Aorta (tissue), 5 donors: Measurements from ENCODE around the gene MAD1L1. TPM values are rescaled to one million over a fixed set of nuclear protein-coding genes. Genes with fewer than 3 reads are reported as not detected.

Experiments used
- ATAC-seq: fragments of 200-7000 bp; cut with Tn5 transposase; one replicate; pipeline ENCODE4 v1.9.1; 2022; ENCODE audit warnings: moderate library complexity; ENCODE audit not compliant: low FRiP score
- DNase-seq, 2 donors: peaks; one replicate each; pipeline ENCODE4 v3.0.0-alpha.2; 2020
- H3K27ac ChIP-seq, 2 donors: one replicate each; pipeline ENCODE4 v1.5.1; 2013; ENCODE audit warnings: low read length in 2 of 2, mild to moderate bottlenecking in 2 of 2, moderate library complexity in 2 of 2, control low read depth in 1 of 2, inconsistent platforms in 1 of 2, low read depth in 1 of 2
- H3K27me3 ChIP-seq, 2 donors: one replicate each; pipeline ENCODE4 v1.6.1; 2013; ENCODE audit warnings: control low read depth in 1 of 2, low read length in 1 of 2, mild to moderate bottlenecking in 1 of 2, moderate library complexity in 1 of 2; ENCODE audit not compliant: insufficient read depth in 2 of 2, control insufficient read depth in 1 of 2
- H3K36me3 ChIP-seq, 2 donors: one replicate each; pipeline ENCODE4 v1.6.1; 2013; ENCODE audit warnings: control low read depth in 1 of 2, low read length in 1 of 2, mild to moderate bottlenecking in 1 of 2; ENCODE audit not compliant: insufficient read depth in 2 of 2, control insufficient read depth in 1 of 2
- H3K4me1 ChIP-seq, 2 donors: one replicate each; pipeline ENCODE4 v1.6.1; 2013; ENCODE audit warnings: low read length in 2 of 2, control low read depth in 1 of 2, mild to moderate bottlenecking in 1 of 2, moderate library complexity in 1 of 2; ENCODE audit not compliant: insufficient read depth in 2 of 2, control insufficient read depth in 1 of 2
- H3K4me3 ChIP-seq, 2 donors: one replicate each; pipeline ENCODE4 v1.5.1; 2013; ENCODE audit warnings: low read length in 2 of 2, control low read depth in 1 of 2, mild to moderate bottlenecking in 1 of 2
- H3K9me3 ChIP-seq: one replicate; pipeline ENCODE4 v1.6.1; 2013; ENCODE audit warnings: mild to moderate bottlenecking, low read length; ENCODE audit not compliant: control insufficient read depth
- WGBS, 2 donors: extraction: QIAGEN DNeasy Blood & Tissue Kit; methylation state at CpG; one replicate each; pipeline ENCODE4 v1.1.7; 2013; 5-methylcytosine and 5-hydroxymethylcytosine counted together
- intact Hi-C, 2 donors: fragments of 100-400 bp; cut with DNase I; formaldehyde crosslinking; loops; one replicate each; pipeline versions ENCODE4 v1.14.2 to v1.15.0; 2022
- polyA plus RNA-seq, 2 donors: library from polyadenylated mRNA; stranded (reverse); fragments of 200-250 nt; gene quantifications; one replicate each; pipeline ENCODE4 v1.2.3, GENCODE V29; 2013
- total RNA-seq, 2 donors: library from RNA; stranded (reverse); fragmentation: NEBNext Ultra II Directional; extraction: Animal tissue kit (Norgen Biotek cat#: 25700); gene quantifications; one replicate each; pipeline ENCODE4 v1.2.1, GENCODE V29; 2021
- donor health status: healthy with polysubstance abuse.
- donor health status: Bipolar disorder and iron deficiency.
- donor health status: DM: no; HTN: no; CAD: no.
- donor health status: DM: no; HTN: no; CAD: no.
- donor health status: DM: yes; HTN: yes; CAD: no.

Gene MAD1L1
- total and polyA plus RNA-seq, 4 donors = 14.8 to 35.8 (median 20.2) TPM

- Histone ChIP-seq H3K9me3 (no peaks in the 10 kb centered on the region), H3K4me1 (no peaks in the 10 kb centered on the region), H3K27me3 (no peaks in the 10 kb centered on the region), H3K36me3 (no peaks in the 10 kb centered on the region), H3K27ac (no peak overlapping the region), H3K4me3 (no peak overlapping the region)
- DNase-seq (no peak), ATAC-seq (no peak)
- WGBS, 2 donors = 89 to 94% methylated on average over 29 to 30 of the region's 30 CpGs
- intact Hi-C loops = no loop called here
Observed at GRCh38 chr7:1895664-1896515, 336.9 kb downstream of the MAD1L1 start.

GRCh38 chr7:1894906-1895663, 337.7 kb downstream of the MAD1L1 start:
- intact Hi-C loops = no loop called here
- H3K27ac ChIP-seq = no peak overlapping the region
- no peak for DNase-seq
- H3K4me1 ChIP-seq = no peaks in the 10 kb centered on the region
- ATAC-seq = no peak
- no peaks in the 10 kb centered on the region for H3K36me3 ChIP-seq
- 88 to 95% methylated on average over 15 of the region's 15 CpGs for WGBS, 2 donors
- no peaks in the 10 kb centered on the region for H3K9me3 ChIP-seq
- no peak overlapping the region for H3K4me3 ChIP-seq
- no peaks in the 10 kb centered on the region for H3K27me3 ChIP-seq

GRCh38 chr7:1894313-1894900, 338.3 kb downstream of the MAD1L1 start:
- Histone ChIP-seq H3K36me3 (no peaks in the 10 kb centered on the region), H3K27ac (no peak overlapping the region), H3K27me3 (no peaks in the 10 kb centered on the region), H3K4me3 (no peak overlapping the region), H3K9me3 (no peaks in the 10 kb centered on the region), H3K4me1 (no peaks in the 10 kb centered on the region)
- no peak for ATAC-seq
- 93 to 98% methylated on average over 9 of the region's 9 CpGs for WGBS, 2 donors
- intact Hi-C loops = no loop called here
- no peak for DNase-seq

- H3K27me3 ChIP-seq = no peaks in the 10 kb centered on the region
- DNase-seq (no peak), ATAC-seq (no peak)
- H3K4me1 ChIP-seq = no peaks in the 10 kb centered on the region
- H3K9me3 ChIP-seq = no peaks in the 10 kb centered on the region
- no peaks in the 10 kb centered on the region for H3K36me3 ChIP-seq
- no peak overlapping the region for H3K27ac ChIP-seq
- H3K4me3 ChIP-seq = no peak overlapping the region
- 89 to 93% methylated on average over 5 of the region's 5 CpGs for WGBS, 2 donors
- intact Hi-C loops = no loop called here
Observed at GRCh38 chr7:1893451-1893850, 339.3 kb downstream of the MAD1L1 start.

GRCh38 chr7:1893036-1893435, 339.7 kb downstream of the MAD1L1 start:
- no peak for DNase-seq
- Histone ChIP-seq H3K27me3 (no peaks in the 10 kb centered on the region), H3K36me3 (no peaks in the 10 kb centered on the region), H3K4me1 (no peaks in the 10 kb centered on the region), H3K27ac (no peak overlapping the region), H3K9me3 (no peaks in the 10 kb centered on the region), H3K4me3 (no peak overlapping the region)
- 71 to 73% methylated on average over 11 of the region's 11 CpGs for WGBS, 2 donors
- intact Hi-C loops = no loop called here
- no peak for ATAC-seq

GRCh38 chr7:1892011-1892965, 340.5 kb downstream of the MAD1L1 start:
- no peaks in the 10 kb centered on the region for H3K9me3 ChIP-seq
- H3K4me1 ChIP-seq = no peaks in the 10 kb centered on the region
- DNase-seq = no peak
- ATAC-seq = no peak
- intact Hi-C loops = no loop called here
- H3K36me3 ChIP-seq = no peaks in the 10 kb centered on the region
- WGBS, 2 donors = 95% methylated on average over 39 of the region's 39 CpGs
- no peak overlapping the region for H3K4me3 ChIP-seq
- no peak overlapping the region for H3K27ac ChIP-seq
- H3K27me3 ChIP-seq = no peaks in the 10 kb centered on the region

- no peaks in the 10 kb centered on the region for H3K4me1 ChIP-seq
- no peak for DNase-seq
- ATAC-seq = no peak
- no peak overlapping the region for H3K27ac ChIP-seq
- no peak overlapping the region for H3K4me3 ChIP-seq
- H3K27me3 ChIP-seq = no peaks in the 10 kb centered on the region
- no peaks in the 10 kb centered on the region for H3K36me3 ChIP-seq
- H3K9me3 ChIP-seq = no peaks in the 10 kb centered on the region
- intact Hi-C loops = no loop called here
- WGBS, 2 donors = 94% methylated on average over 25 to 26 of the region's 26 CpGs
Observed at GRCh38 chr7:1890289-1891235, 342.2 kb downstream of the MAD1L1 start.
